ENCODE data around the gene OTUD5.
"Not testable (repeated sequence)": the region's sequence is repeated elsewhere in the genome, so short reads cannot be mapped to it uniquely, and the experiment has no call there.

OTUD5 gene

GRCh38 chrX:48899078-48899410, 58.4 kb downstream of the OTUD5 start:
- peaks cover 17% of the 10 kb centered on the region for H3K4me1 Mint-ChIP-seq (ENCODE audit: low read depth)
- H3K27me3 Mint-ChIP-seq (ENCODE audit: low read depth) = no peaks in the 10 kb centered on the region
- no peak overlapping the region for H3K4me3 Mint-ChIP-seq
- no peaks in the 10 kb centered on the region for H3K9me3 Mint-ChIP-seq
- H3K27ac Mint-ChIP-seq = no peak overlapping the region
- H3K36me3 Mint-ChIP-seq (ENCODE audit: low read depth) = peaks cover 21% of the 10 kb centered on the region

DNA sequence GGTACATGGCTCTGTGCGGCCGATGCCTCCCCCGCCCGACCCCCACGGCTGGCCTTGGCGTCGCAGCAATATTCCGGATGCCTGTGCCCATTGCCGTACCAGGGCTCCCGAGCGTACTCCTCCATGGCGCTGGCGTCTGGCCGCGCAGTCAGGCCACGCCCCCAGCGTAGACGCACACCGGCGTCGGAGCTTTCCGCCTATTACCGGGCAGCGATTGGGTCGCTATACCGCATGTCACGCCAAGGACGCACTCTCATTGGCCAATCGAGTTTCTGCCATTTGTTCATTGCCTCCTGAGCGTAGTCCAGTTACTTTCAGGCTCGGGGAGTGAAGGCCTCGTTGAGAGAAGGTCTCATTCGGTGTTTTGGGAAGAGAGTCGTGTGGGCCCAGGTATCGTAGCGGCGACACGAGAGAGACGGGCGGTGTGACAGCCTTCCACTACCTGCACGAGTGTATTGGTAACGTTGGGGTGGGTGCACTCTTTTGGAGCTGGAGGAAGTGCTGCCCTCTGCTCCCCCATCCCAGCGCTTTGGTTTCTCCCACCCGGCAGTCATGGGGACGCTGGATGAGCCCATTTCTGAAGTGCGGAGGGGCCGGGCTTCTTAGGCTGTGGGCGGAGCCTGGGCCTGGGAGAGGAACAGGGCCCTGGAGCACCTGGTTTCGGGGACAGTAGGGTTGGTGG, 59.6 kb downstream of the OTUD5 start, which contains the start of the genes PQBP1 and TIMM17B:
TSS of gene PQBP1 (plus strand) at position 306 of the 682 bp plus-strand sequence. CDS start 580 bp downstream, outside the sequence.
TSS of gene TIMM17B (minus strand) at position 144 of the 682 bp plus-strand sequence. CDS start at position 125, 19 bp downstream.
- Mint-ChIP-seq H3K27ac (peak within 1 kb of the TSS; percentile 99), H3K27me3 (ENCODE audit: low read depth) (no peaks in the 10 kb centered on the region), H3K36me3 (ENCODE audit: low read depth) (peaks cover 15% of the 10 kb centered on the region), H3K4me3 (peak within 1 kb of the TSS; percentile 95), H3K4me1 (ENCODE audit: low read depth) (peaks cover 17% of the 10 kb centered on the region), H3K9me3 (no peaks in the 10 kb centered on the region)

DNA sequence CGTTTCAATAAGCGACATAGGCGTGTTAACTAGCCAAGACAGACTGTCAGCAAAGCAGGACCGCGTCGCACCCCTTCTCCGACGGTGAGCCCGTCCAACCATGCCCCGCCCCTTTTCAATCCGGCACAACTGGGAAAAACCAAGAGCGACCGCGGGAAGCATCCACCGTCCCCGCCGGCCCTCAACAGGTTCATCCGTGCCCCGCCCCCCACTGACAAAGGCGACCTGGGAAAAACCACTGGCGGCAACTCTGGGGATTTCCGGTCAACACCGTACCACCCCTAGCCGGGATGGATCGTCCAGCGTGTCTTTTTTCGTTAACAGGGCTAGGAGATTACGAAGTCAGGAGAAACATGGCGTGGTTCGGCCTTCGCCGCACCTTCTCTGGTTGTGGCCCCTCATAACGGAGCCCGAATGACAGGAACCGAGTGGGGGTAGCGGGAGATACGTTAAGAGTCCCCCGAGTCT, 60.2 kb downstream of the OTUD5 start:
- H3K9me3 Mint-ChIP-seq = no peaks in the 10 kb centered on the region
- no peaks in the 10 kb centered on the region for H3K27me3 Mint-ChIP-seq (ENCODE audit: low read depth)
- H3K4me1 Mint-ChIP-seq (ENCODE audit: low read depth) = peaks cover 17% of the 10 kb centered on the region
- peaks cover 13% of the 10 kb centered on the region for H3K36me3 Mint-ChIP-seq (ENCODE audit: low read depth)
- peak overlapping the region; percentile 99 for H3K27ac Mint-ChIP-seq
- peak overlapping the region; percentile 95 for H3K4me3 Mint-ChIP-seq

DNA sequence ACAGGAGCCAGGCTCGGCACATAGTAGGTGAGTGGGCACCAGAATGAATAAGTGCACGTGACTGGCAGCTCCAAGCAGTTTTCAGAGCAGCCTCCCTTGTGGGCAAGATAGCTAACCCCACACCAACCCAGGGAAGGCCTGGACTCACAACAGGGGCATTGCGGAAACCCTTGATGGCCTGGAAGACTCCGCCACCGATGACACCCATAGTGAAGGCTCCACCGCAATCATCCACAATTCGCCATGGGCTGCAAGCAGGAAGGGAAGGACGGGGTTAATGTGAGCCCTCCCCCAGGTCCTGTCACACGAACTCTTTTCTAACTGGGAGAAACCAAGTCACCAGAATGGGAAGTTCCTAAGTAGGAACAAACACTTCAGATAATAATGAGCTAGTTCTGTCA, 60.8 kb downstream of the OTUD5 start:
- peak overlapping the region; percentile 99 for H3K27ac Mint-ChIP-seq
- H3K9me3 Mint-ChIP-seq = no peaks in the 10 kb centered on the region
- H3K27me3 Mint-ChIP-seq (ENCODE audit: low read depth) = no peaks in the 10 kb centered on the region
- H3K4me3 Mint-ChIP-seq = peak overlapping the region; percentile 95
- H3K36me3 Mint-ChIP-seq (ENCODE audit: low read depth) = peaks cover 9% of the 10 kb centered on the region
- peaks cover 21% of the 10 kb centered on the region for H3K4me1 Mint-ChIP-seq (ENCODE audit: low read depth)

GRCh38 chrX:48894891-48895290, 62.5 kb downstream of the OTUD5 start:
- Mint-ChIP-seq H3K4me3 (no peak overlapping the region), H3K27ac (no peak overlapping the region), H3K9me3 (no peaks in the 10 kb centered on the region), H3K4me1 (ENCODE audit: low read depth) (peaks cover 29% of the 10 kb centered on the region), H3K36me3 (ENCODE audit: low read depth) (peaks cover 6% of the 10 kb centered on the region), H3K27me3 (ENCODE audit: low read depth) (no peaks in the 10 kb centered on the region)

DNA sequence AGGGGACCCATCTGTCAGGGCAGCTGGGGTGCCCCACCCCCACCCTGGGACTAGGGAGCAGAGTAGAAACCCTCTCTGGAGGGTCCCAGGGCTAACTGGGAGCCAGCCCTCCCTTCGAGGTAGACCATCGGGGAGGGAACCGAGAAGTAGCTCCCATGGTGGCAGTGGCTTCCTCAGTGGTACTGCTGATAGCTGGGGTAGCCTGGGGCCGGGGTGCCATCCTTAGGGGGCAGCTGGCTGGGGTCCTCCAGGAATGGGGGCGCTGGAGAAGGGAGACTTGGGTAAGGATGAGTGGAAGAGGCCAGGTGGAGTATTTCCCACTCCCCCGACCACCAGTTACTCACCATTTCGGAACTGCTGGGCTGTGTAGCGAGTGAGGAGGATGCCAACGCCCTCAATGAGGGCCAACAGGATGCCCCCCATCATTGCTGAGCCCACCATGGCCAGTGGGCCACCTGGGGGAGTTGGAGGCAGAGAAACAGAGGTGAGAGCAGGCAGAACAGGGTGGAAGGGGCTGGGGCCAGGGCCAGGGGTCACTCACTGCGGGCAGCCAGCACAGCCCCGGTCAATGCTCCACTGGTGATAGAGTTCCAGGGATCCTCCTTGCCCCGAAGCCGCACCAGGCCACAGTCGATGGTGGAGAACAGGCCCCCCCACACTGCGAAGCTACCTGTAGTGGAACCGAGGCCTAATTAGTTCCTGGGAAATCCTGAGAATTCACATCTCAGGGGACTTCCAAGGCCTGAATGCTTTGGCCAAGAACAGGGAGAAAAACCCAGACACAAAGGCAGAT, 63.7 kb downstream of the OTUD5 start:
- H3K4me3 Mint-ChIP-seq = no peak overlapping the region
- H3K36me3 Mint-ChIP-seq (ENCODE audit: low read depth) = peaks cover 6% of the 10 kb centered on the region
- H3K27ac Mint-ChIP-seq = no peak overlapping the region
- H3K4me1 Mint-ChIP-seq (ENCODE audit: low read depth) = peaks cover 29% of the 10 kb centered on the region
- H3K27me3 Mint-ChIP-seq (ENCODE audit: low read depth) = no peaks in the 10 kb centered on the region
- no peaks in the 10 kb centered on the region for H3K9me3 Mint-ChIP-seq

GRCh38 chrX:48892896-48893295, 64.5 kb downstream of the OTUD5 start:
- Mint-ChIP-seq H3K4me1 (ENCODE audit: low read depth) (peaks cover 28% of the 10 kb centered on the region), H3K4me3 (no peak overlapping the region), H3K9me3 (no peaks in the 10 kb centered on the region), H3K27me3 (ENCODE audit: low read depth) (no peaks in the 10 kb centered on the region), H3K36me3 (ENCODE audit: low read depth) (peaks cover 6% of the 10 kb centered on the region), H3K27ac (no peak overlapping the region)

DNA sequence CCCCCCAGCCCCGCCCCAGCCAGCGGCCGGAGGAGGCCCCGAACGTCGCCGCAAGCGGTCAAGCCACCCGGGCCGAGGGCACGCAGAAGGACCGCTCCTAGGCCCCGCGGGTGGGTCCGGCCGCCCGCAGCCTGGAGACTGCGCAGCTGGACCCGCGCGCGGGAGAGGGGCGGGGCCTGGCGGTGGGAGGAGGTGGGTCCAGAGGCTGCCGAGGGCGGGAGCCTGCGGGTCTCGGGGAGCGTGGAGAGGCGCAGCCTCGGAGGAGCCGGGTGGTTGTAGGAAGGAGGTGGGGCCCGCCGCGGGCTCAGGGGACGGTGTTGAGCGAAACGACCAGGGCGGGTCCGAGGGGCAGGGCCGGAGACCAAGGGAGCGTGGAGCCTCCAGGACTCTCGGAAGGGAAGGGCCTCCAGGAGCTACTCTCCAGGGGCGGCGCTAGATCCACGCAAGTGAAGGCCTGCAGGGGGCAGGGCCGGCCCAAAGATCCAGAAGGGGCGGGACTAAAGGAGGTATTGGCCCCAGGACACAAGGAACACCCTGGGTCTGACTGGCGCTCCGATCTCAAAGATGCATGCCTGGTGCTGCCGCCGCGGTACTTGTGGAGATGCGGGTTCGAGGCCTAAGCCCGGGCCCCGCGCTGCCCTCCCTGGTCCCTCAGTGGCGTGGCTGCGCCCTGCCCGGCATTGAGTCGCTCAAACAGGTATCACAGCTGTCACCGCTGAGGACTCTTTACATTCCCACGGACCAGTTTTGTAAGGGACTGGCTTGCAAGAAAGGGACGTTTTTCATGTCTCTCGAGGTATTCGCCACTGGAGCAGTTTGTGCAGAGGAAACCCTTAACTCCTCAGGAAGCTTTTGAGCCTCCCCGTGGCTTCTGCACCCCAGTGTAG, 65.8 kb downstream of the OTUD5 start:
- Mint-ChIP-seq H3K27me3 (ENCODE audit: low read depth) (no peaks in the 10 kb centered on the region), H3K27ac (peak overlapping the region; percentile 26), H3K36me3 (ENCODE audit: low read depth) (peaks cover 6% of the 10 kb centered on the region), H3K9me3 (no peaks in the 10 kb centered on the region), H3K4me3 (peak overlapping the region; percentile 68), H3K4me1 (ENCODE audit: low read depth) (peaks cover 22% of the 10 kb centered on the region)

GRCh38 chrX:48890934-48891401, 66.4 kb downstream of the OTUD5 start:
- peaks cover 18% of the 10 kb centered on the region for H3K4me1 Mint-ChIP-seq (ENCODE audit: low read depth)
- H3K27me3 Mint-ChIP-seq (ENCODE audit: low read depth) = no peaks in the 10 kb centered on the region
- peak overlapping the region; percentile 83 for H3K27ac Mint-ChIP-seq
- peaks cover 6% of the 10 kb centered on the region for H3K36me3 Mint-ChIP-seq (ENCODE audit: low read depth)
- H3K4me3 Mint-ChIP-seq = peak overlapping the region; percentile 89
- no peaks in the 10 kb centered on the region for H3K9me3 Mint-ChIP-seq

GRCh38 chrX:48890296-48890925, 67.0 kb downstream of the OTUD5 start:
- H3K27ac Mint-ChIP-seq = peak overlapping the region; percentile 83
- no peaks in the 10 kb centered on the region for H3K27me3 Mint-ChIP-seq (ENCODE audit: low read depth)
- no peaks in the 10 kb centered on the region for H3K9me3 Mint-ChIP-seq
- peak overlapping the region; percentile 89 for H3K4me3 Mint-ChIP-seq
- H3K36me3 Mint-ChIP-seq (ENCODE audit: low read depth) = peaks cover 5% of the 10 kb centered on the region
- H3K4me1 Mint-ChIP-seq (ENCODE audit: low read depth) = peaks cover 18% of the 10 kb centered on the region

GRCh38 chrX:48886586-48886985, 70.8 kb downstream of the OTUD5 start:
- H3K4me1 Mint-ChIP-seq (ENCODE audit: low read depth); H3K27me3 Mint-ChIP-seq (ENCODE audit: low read depth); H3K9me3 Mint-ChIP-seq; H3K36me3 Mint-ChIP-seq (ENCODE audit: low read depth); H3K27ac Mint-ChIP-seq; H3K4me3 Mint-ChIP-seq: not testable (repeated sequence)

DNA sequence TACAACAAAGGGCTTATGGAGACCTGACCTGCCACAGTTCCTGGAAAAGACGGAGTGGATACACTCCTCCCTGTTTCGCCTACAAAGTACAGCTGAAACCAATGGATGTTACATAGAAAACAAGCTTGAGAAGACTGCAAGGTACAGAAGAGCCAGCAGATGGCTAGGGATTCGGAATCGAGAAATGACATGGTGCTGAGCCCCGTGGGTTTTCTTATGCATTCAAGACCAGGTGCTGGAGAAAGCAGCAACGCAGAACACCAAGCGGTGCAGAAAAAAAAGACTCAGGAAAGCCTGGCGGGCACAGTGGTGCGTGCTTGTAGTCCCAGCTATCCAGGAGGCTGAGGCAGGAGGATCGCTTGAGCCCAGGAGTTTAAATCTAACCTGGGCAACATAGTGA, 73.7 kb downstream of the OTUD5 start:
- Mint-ChIP-seq H3K27ac (no peak overlapping the region), H3K9me3 (no peaks in the 10 kb centered on the region), H3K4me1 (ENCODE audit: low read depth) (no peaks in the 10 kb centered on the region), H3K36me3 (ENCODE audit: low read depth) (no peaks in the 10 kb centered on the region), H3K27me3 (ENCODE audit: low read depth) (peaks cover 3% of the 10 kb centered on the region), H3K4me3 (no peak overlapping the region)

GRCh38 chrX:48876944-48877343, 80.5 kb downstream of the OTUD5 start:
- not testable (repeated sequence) for H3K4me3 Mint-ChIP-seq; H3K27ac Mint-ChIP-seq; H3K9me3 Mint-ChIP-seq; H3K36me3 Mint-ChIP-seq (ENCODE audit: low read depth); H3K4me1 Mint-ChIP-seq (ENCODE audit: low read depth)
- peaks cover 11% of the 10 kb centered on the region for H3K27me3 Mint-ChIP-seq (ENCODE audit: low read depth)

All from T-helper 1 cell treated with Interleukin-12 subunit alpha and Interleukin-12 subunit beta and Interleukin-4 antibody, amounts not matched to agents 30 μg/mL and 1 μg/mL, for 36 hours (primary cell).